ENCODE results near the gene MPND.

- TF ChIP-seq CTCF (conservative IDR thresholded peaks at IDR 0.05; ENCODE audit: low read depth, low read length), result no peak
- no peak for TF ChIP-seq EZH2 (IDR thresholded peaks at IDR 0.05; ENCODE audit: borderline replicate concordance, low read depth, low read length, poor library complexity, severe bottlenecking)
Observed at GRCh38 chr19:4376671-4376990, 33.3 kb downstream of the MPND start.

Measured in A673 (cell line).